Peyer's patch (tissue), 4 donors: ENCODE data around the gene SIX1.

Experiments used
- POLR2A ChIP-seq, 2 donors: fragments of 450-650 bp; IDR thresholded peaks; one replicate each; pipeline ENCODE4 v1.5.1; 2017; ENCODE audit warnings: antibody characterized with exemption in 2 of 2, mild to moderate bottlenecking in 2 of 2, moderate library complexity in 2 of 2
- TF ChIP-seq, protein P1 (sequence below), 6 experiments: fragments of 450-650 bp in 4 of 6; fragments of 200-600 bp in 2 of 6; sonication (generic) in 1 of 6; IDR thresholded peaks; one replicate each; pipeline ENCODE4 v1.5.1; 2017 to 2019; ENCODE audit warnings: antibody characterized with exemption in 6 of 6, mild to moderate bottlenecking in 3 of 6, moderate library complexity in 1 of 6

DNA sequence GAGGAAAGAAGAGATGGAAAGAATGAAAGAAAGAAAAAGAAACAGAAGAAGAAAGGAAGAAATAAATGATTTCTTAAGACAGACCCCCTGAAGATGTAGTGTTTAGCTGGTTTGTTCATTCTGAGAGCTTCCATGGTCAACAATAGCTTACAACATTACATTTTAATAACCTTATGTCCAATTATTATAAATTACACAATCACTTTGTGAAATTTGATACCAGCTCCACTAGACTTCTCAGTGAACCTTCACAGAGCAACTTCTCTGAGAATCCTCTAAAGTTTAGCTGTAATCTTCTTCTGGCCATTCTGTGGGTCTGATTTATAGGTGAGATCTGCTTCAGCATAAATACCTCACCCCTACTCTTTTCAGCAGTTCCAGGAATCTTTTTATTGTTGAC lies 27.9 kb downstream of the SIX1 start:
- TF ChIP-seq, protein P1, sequence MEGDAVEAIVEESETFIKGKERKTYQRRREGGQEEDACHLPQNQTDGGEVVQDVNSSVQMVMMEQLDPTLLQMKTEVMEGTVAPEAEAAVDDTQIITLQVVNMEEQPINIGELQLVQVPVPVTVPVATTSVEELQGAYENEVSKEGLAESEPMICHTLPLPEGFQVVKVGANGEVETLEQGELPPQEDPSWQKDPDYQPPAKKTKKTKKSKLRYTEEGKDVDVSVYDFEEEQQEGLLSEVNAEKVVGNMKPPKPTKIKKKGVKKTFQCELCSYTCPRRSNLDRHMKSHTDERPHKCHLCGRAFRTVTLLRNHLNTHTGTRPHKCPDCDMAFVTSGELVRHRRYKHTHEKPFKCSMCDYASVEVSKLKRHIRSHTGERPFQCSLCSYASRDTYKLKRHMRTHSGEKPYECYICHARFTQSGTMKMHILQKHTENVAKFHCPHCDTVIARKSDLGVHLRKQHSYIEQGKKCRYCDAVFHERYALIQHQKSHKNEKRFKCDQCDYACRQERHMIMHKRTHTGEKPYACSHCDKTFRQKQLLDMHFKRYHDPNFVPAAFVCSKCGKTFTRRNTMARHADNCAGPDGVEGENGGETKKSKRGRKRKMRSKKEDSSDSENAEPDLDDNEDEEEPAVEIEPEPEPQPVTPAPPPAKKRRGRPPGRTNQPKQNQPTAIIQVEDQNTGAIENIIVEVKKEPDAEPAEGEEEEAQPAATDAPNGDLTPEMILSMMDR (IDR thresholded peaks at IDR 0.05): no peak
- no peak for TF ChIP-seq POLR2A (IDR thresholded peaks at IDR 0.05)
